NCI-H2227 treated with DMSO at 0.1 percent for 48 hours (cell line): Measurements from ENCODE around the gene KIF1A.
A peak's percentile ranks its signal among the peaks of the same experiment; 100 is the strongest.

Experiments used
- DNase-seq: peaks from one replicate; lab custom pipeline; 2025; lab: John Stamatoyannopoulos, UW

KIF1A gene

GRCh38 chr2:240803191-240803590 lies 16.8 kb downstream of the KIF1A start:
- no peak for DNase-seq

GRCh38 chr2:240799033-240799820 lies 20.8 kb downstream of the KIF1A start:
- DNase-seq: no peak

- DNase-seq: no peak
Observed at GRCh38 chr2:240798327-240798905, 21.6 kb downstream of the KIF1A start.

- no peak for DNase-seq
Observed at GRCh38 chr2:240797914-240798313, 22.1 kb downstream of the KIF1A start.

- DNase-seq: no peak
Observed at GRCh38 chr2:240797500-240797895, 22.5 kb downstream of the KIF1A start.

GRCh38 chr2:240796543-240797499 lies 23.2 kb downstream of the KIF1A start:
- no peak for DNase-seq

GRCh38 chr2:240795916-240796510 lies 24.0 kb downstream of the KIF1A start:
- DNase-seq: no peak

- DNase-seq: no peak
Observed at GRCh38 chr2:240795454-240795853, 24.6 kb downstream of the KIF1A start.

- no peak for DNase-seq
Observed at GRCh38 chr2:240794178-240794721, 25.8 kb downstream of the KIF1A start.

- no peak for DNase-seq
Observed at GRCh38 chr2:240793313-240794177, 26.5 kb downstream of the KIF1A start.

- peak; percentile 25 for DNase-seq
Observed at GRCh38 chr2:240792629-240793312, 27.2 kb downstream of the KIF1A start.

GRCh38 chr2:240791821-240792628 lies 28.0 kb downstream of the KIF1A start:
- DNase-seq: no peak

- no peak for DNase-seq
Observed at GRCh38 chr2:240791221-240791800, 28.7 kb downstream of the KIF1A start.

- no peak for DNase-seq
Observed at GRCh38 chr2:240790370-240791220, 29.4 kb downstream of the KIF1A start.

- DNase-seq: no peak
Observed at GRCh38 chr2:240789501-240790369, 30.3 kb downstream of the KIF1A start.

- DNase-seq: no peak
Observed at GRCh38 chr2:240789051-240789453, 31.0 kb downstream of the KIF1A start.

- DNase-seq: no peak
Observed at GRCh38 chr2:240788482-240788881, 31.5 kb downstream of the KIF1A start.
